ENCODE measurements around the gene INS.

GRCh38 chr11:2164081-2164480 is 3.1 kb upstream of the INS start:
- no peak for TF ChIP-seq CTCF (IDR thresholded peaks at IDR 0.05)
- TF ChIP-seq ZFX (IDR thresholded peaks at IDR 0.05; ENCODE audit: borderline replicate concordance): no peak
